HG03095 (cell line): Measurements from ENCODE around the gene JMJD1C.
A peak's percentile ranks its signal among the peaks of the same experiment; 100 is the strongest.
"Not testable (repeated sequence)": the region's sequence is repeated elsewhere in the genome, so short reads cannot be mapped to it uniquely, and the experiment has no call there.

Source experiments
- ATAC-seq: cut with Tn5 transposase; IDR thresholded peaks from one replicate; pipeline ENCODE4 v1.9.1; 2021; ENCODE audit warnings: moderate library complexity; ENCODE audit not compliant: unreplicated experiment

Gene JMJD1C

DNA sequence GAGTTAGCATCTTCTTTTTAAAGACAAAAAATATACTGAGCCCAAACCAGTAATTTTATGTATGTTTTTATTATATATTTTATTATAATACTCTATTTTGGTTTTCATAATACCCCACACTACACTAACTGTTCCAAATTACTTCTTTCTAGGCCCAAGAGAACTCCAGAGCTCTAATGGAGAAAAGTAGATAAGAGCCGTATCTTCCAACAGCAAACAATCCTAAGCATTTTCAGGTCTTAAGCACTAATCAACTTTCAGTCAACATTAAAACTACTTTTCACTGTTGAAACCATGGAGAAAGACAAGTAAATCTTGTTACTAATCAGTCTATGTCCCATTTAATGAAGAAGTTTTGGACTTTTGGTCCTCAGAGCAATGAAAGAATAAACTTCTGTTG is 55.1 kb downstream of the JMJD1C start:
- ATAC-seq: no peak

DNA sequence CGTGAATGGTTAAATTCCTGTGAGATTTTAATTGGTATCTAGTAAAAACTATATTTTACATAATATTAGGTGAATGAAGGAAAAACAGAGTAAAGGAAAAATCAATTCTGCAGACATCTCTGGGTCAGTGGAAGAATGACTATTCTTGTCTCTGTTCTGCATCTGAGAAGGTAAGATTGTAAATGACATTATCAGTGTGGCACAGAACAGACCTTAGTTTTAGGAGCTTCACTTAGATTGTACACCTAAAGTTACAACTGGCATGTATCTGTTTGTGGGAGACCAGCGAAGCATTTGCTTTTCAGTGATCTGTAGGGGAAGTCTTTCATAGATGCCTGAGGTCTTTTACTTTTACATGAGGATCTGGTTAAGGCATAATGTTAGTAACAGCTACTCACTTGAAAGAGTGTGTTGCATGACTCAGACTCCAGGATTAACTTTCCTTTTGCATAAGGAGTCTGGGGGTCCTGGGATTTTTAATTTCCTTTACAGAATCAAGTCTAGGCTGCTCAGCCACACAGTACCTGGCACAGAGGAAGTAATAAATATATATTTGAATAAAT is 56.2 kb downstream of the JMJD1C start:
- no peak for ATAC-seq

DNA sequence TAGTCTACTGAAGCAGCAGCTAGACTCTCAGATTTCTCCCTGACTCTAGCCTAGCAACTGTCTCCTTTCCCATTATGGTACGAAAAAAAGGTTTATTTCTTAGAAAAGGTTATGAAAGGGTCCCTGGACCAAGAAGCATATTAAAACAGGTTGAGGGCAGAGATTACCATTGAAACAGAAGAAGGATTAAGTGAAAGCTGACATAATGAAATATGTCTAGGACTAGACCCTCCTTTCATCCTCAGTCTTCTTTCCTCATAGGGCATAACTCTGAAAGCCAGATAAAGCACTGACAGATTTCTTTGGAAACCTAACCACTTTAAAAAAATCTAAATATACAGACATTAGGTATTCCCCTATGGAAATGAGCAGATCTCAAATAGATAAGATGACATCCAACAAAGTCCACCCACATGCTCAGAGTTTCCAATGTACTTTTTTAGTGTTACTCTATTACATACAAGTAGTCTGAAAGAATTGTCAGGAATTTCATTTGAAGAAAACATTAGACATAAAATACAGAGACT is 58.6 kb downstream of the JMJD1C start:
- ATAC-seq: no peak

DNA sequence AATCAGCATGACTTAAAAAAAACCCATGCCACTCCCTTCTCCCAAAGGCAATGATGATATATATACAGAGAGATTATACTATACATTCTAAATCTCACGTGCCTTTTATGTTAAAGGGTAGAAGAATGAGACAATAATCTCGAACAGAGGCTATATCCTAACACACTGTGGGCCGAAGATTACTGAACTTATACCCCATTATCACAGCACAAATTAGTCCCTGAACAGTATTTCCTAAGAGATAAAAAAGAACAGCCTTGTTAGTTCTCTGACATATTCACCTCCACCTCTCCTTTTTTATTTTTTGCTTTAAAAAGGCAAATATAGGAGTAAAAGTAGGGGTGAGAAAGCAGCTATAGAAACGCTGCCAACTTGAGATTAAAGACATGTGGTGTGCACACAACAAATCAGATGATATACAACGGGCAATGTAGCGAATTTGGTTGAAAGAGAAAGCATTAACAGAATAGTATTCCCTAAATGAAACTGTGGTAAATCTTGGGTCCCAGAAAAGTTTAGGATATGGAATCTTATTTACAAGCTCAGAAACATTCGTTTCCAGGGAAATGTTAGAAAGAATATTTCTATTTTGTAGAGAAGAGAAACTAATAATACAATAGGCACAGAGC is 69.5 kb downstream of the JMJD1C start:
- ATAC-seq: no peak

DNA sequence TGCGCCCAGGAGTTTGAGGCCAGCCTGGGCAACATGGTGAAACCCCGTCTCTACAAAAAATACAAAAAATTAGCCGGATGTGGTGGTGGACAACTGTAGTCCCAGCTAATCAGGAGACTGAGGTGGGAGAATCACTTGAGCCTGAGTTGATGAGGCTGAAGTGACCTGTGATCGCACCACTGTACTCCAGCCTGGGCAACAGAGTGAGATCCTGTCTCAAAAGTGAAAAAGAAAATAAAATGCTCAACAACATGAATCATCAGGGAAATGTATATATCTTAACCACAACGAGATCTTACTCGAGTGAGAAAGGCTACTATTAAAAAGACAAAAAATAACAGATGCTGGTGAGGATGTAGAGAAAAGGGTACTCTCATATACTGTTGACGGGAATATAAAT is 72.7 kb downstream of the JMJD1C start:
- ATAC-seq: no peak

DNA sequence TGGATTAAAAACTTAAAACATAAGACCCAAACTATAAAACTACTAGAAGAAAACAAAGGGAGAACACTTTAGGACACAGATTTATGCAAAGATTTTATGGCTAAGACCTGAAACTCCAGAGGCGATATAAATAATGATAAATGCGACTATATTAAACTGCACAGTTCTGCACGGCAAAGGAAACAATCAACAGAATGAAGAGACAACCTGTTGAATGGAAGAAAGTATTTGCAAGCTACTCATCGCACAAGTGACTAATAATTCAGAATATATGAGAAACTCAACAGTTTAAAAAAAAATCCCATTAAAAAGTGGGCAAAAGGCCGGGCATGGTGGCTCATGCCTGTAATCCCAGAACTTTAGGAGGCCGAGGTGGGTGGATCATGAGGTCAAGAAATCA is 73.6 kb downstream of the JMJD1C start:
- no peak for ATAC-seq

DNA sequence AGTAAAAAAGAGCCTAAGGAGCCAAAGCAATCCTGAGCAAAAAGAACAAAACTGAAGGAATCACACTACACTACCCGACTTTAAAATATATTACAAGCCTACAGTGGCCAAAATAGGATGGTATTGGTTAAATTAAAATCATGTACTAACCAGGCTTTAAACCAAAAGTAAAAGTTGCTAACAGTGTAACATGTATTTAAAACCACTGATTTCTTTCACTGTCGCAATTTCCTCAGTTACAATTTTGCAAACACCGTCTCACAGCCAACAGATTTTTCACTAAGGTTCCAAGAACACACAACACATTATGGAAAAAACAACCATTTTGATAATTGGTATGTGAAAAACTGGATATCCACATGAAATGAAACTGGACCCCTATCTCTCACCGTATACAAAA is 74.0 kb downstream of the JMJD1C start:
- ATAC-seq: no peak

DNA sequence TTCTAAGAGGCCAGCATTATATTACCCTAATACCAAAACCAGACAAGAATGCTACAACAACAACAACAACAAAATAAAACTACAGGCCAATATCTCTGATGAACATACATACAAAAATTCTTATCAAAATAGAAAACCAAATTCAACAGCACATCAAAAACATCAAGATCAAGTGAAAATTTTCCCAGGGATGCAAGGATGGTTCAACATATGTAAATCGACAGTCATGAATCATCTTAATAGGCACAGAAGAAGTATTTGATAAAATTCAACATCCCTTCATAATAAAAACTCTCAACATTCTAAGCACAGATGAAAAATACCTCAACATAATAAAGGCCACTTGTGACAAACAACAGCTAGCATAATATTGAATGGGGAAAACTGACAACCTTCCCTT is 75.3 kb downstream of the JMJD1C start:
- no peak for ATAC-seq

DNA sequence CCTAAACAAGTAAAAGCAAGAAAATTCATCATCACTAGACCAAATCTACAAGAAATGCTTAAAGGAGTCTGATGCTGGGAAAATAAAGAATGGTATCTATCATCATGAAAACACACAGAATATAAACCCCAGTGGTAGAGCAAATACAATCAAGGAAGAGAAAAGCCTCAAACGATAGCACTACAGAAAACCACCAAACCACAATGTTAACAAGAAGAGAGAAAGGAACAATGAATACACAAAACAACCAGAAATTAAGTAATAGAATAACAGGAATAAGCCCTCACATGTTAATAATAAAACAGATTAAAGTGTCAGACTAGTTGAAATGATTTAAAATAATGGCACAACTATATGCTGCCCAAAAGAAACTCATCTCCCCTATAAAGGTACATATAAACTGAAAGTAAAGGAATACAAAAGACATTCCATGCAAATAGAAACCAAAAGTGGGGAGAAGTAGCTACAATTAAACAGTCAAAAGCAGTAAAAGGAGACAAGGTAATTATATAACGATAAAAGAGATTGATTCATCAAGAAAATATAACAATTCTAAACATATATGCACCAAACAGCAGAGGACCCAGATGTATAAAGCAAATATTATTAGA is 77.3 kb downstream of the JMJD1C start:
- peak; percentile 60 for ATAC-seq

DNA sequence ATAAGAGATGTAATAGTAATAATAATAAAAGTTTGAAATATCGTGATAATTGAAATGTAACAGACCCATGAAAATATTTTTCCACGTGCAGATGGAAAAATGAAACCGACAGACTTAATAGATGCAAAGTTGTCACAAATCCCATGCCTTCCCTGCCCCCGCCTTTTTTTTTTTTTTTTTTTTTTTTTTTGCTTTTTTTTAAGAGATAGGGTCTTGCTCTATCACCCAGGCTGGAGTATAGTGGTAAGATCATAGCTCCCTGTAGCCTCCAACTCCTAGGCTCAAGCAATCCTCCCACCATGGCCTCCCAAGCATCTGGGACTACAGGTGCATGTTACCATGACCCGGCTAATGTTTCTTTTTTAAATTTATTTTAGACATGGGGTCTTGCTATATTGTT is 80.5 kb downstream of the JMJD1C start:
- no peak for ATAC-seq

DNA sequence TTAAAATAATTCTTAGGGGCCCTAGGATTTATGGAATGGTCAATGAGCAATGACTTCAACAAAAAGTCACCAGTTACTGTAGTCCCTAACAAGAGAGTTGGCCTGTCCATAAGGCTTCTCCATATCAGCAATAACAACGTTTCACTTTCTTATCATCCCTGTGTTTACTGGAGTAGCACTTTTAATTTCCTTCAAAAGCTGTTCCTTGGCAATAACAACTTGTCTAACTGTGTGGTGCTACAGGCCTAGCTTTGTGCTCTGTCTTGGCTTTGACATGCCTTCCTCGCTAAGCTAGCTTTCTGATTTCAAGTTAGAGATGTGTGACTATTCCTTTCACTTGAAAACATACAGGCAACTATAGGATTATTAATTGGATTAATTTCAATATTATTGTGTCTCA is 81.1 kb downstream of the JMJD1C start:
- ATAC-seq: no peak

DNA sequence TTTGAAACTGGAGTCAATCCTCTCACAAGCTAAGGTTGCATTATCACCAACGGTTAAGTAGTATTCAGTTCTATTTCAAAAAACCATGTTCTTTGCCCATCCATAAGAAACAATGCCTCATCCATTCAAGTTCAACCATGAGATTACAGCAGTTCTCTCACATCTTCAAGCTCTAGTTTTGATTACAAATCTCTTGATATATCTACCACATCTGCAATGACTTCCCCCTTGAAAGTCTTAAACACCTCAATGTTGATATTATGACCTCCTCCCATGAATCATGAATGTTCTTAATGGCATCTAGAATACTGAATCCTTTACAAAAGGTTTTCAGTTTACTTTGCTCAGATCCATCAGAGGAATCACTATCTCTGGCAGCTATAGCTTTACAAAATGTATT is 81.8 kb downstream of the JMJD1C start:
- ATAC-seq: no peak

DNA sequence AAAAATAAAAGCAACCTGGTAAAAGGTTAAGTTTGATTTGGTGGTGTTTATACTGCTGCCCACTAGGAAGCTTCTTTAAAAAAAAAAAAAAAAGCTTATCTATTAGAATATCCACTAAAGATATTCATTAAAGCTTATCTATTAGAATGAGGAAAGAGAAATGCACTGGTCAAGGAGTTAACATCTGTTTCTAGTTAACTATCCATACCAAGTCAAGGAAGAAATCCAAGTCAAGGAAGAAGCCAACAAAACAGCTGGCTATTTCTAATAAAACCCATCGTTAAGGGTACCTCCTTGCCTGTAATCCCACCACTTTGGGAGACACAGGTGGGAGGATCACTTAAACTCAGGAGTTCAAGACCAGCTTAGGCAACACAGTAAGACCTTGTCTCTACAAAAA is 82.6 kb downstream of the JMJD1C start:
- ATAC-seq: no peak

DNA sequence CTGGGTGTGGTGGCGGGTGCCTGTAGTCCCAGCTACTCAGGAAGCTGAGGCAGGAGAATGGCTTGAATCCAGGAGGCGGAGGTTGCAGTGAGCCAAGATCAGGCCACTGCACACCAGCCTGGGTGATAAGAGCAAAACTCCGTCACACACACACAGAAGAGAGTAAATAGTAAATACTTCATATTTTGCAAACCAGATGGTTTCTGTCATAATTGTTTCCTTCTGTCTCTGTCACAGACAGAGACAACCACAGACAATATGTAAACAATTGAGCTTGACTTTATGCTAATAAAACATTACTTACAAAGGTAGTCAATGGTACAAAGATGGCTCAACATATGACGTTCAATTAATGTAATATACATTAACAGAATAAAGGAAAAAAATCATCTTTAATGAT is 83.7 kb downstream of the JMJD1C start:
- ATAC-seq: no peak

DNA sequence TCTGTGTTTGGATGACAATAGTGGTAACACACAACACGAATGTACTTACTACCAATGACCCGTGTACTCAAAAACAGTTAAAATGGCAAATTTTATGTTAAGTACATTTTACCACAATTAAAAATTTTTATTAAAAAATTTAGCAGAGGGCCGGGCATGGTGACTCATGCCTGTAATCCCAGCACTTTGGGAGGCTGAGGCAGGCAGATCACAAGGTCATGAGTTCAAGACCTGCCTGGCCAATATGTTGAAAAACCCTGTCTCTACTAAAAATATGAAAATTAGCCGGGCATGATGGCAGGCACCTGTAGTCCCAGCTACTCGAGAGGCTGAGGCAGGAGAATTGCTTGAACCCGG is 88.5 kb downstream of the JMJD1C start:
- not testable (repeated sequence) for ATAC-seq

DNA sequence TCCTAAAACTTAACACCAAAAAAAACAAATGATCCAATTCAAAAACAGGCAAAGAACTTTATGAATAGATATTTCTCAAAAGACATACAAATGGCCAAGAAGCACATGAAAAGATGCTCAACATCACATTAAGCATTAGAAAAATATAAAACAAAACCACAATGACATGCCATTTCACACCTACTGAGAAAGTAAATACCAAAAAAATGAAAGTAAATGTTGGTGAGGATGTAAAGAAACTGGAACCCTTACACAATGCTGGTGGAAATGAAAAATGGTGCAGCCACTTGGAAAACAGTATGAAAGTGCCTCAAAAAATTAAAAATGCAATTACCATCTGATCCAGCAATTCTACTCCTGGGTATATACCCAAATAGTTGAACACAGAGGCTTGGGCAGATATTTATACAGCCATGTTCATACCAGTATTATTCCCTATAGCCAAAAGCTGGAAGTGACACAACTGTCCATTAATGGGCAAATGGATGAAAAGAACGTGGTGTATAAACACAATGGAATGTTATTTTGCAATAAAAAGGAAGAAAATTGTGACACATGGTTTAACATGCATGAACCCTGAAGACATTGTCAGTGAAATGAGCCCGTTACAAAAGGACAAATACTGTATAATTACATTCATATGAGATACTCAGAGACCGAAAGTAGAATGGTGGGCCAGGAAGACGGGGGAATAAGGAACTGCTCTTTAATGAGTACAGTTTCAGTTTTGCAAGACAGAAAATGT is 89.0 kb downstream of the JMJD1C start:
- ATAC-seq: peak; percentile 92

DNA sequence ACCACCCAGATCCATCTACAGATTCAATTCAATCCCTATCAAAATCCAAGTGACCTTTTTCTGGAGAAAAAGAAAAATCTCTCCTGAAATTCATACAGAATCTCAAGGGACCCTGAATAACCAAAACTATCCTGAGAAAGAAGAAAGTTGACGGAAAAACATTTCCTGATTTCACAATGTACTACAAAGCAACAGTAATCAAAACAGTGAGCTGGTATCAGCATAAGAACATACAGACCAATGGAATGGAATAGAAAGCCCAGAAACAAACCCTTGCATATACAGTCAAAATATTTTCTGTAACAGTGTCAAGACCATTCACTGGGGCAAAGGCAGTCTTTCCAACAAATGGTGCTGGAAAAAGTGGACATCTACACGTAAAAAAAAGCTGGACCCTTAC is 89.9 kb downstream of the JMJD1C start:
- no peak for ATAC-seq

DNA sequence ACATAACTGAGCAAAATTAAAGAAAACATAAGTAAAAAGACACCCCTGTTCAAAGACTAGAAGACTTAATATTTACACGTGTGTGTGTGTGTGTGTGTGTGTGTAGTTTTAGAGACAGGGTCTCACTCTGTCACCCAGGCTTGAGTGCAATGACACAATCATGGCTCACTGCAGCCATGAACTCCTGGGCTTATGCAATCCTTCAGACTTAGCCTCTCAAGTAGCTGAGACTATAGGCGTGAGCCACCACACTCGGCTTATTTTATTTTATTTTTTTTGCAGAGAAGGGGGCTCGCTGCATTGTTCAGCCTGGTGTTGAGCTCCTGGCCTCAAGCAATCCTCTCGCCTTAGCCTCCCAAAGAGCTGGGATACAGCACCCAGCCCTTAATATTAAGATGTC is 90.3 kb downstream of the JMJD1C start:
- no peak for ATAC-seq

DNA sequence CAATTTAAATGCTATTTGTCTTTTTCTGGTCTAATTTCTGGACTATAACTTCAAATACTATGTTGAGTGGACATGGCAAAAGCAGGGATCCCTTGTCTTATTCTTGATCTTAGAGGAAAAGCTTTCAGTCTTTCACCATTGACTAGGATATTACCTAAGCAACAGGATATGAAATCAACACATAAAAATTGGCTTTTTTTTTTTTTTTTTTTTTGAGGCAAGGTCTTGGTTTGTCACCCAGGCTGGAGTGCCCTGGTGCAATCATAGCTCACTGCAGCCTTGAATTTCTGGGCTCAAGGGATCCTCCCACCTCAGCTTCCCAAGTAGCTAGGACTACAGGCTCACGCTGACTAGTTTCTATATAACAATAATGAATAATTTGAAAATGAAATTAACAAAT is 90.8 kb downstream of the JMJD1C start:
- ATAC-seq: no peak

DNA sequence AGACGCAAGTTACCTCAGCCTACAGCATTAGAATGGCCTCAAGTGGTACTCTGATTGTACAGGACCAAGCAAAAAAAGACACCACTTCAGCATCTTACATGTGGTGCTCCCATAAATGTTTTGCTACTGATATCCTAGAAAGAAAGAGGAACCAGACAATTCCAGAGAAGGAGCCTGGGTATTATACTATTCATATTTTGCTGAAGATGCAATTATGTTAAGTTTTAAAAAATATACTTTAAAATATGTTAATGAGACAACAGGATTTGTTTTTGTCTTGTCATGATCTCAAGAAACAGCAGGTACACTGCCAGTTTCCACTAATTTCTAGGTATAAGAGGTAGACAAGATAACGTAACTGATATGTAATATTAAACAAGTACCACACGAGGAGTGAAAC is 92.6 kb downstream of the JMJD1C start:
- ATAC-seq: no peak

DNA sequence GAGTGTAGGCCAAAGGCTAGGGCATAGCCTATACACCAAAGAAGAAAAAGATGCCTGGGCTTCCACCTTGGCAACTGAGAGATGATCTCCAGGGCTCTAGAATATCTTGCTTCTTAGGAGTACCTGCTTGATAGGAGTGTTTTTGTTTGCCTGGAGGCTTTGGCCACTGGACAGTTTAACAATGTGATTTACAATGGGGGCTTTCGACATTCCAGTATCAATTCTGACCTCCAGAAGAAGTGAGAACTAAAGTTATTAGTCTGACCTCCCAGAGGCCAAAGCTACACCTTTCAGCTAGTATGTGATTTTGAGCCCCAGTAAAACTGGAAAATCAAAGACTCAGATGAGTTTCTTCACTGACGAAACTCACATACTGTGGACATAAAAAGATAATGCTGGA is 96.1 kb downstream of the JMJD1C start:
- no peak for ATAC-seq

DNA sequence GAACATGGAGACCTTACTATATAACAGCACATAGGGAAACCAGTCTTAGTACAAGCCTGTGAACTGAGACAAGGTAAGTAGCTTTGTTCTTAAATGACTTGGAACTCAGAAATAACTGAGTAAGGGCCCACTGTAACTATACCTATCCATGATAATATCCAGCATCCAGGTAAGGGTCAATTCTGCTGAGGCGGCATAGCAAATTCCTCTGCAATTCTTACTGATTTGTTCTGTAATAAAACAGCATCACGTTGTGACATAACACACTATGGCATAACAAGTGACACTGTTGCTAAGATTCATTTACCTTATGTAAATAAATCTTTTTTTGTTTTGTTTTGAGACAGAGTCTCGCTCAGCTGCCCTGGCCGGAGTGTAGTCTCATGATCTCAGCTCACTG is 97.4 kb downstream of the JMJD1C start:
- no peak for ATAC-seq
